LHCN-M2 (cell line): Measurements from ENCODE around the gene ERN1. TPM values are rescaled to one million over a fixed set of nuclear protein-coding genes. Genes with fewer than 3 reads are reported as not detected.
"Not testable (repeated sequence)": the region's sequence is repeated elsewhere in the genome, so short reads cannot be mapped to it uniquely, and the experiment has no call there.

Experiments
- DNase-seq: peaks from one replicate; pipeline ENCODE4 v3.0.0-alpha.2; 2012; ENCODE audit warnings: low read depth
- polyA plus RNA-seq: library from polyadenylated mRNA; unstranded; fragments of >200 nt; gene quantifications from one replicate; pipeline ENCODE4 v1.2.1, GENCODE V29; 2012; ENCODE audit warnings: missing spikeins
- total RNA-seq: library from RNA; depleted of rRNA; stranded (reverse); fragments of >200 nt; gene quantifications from 2 replicates; pipeline ENCODE4 v1.2.3, GENCODE V29; 2014; rRNA removed

Gene ERN1
- 2.9 and 3.8 TPM in 2 replicates for total RNA-seq
- polyA plus RNA-seq: 1.8 TPM

- peak; percentile 90 for DNase-seq
These were observed at the start of gene ERN1 for GRCh38 chr17:64129765-64130558. Gene ERN1 (minus strand): TSS chr17:64130144. CDS start chr17:64130029, 115 bp downstream.

DNA sequence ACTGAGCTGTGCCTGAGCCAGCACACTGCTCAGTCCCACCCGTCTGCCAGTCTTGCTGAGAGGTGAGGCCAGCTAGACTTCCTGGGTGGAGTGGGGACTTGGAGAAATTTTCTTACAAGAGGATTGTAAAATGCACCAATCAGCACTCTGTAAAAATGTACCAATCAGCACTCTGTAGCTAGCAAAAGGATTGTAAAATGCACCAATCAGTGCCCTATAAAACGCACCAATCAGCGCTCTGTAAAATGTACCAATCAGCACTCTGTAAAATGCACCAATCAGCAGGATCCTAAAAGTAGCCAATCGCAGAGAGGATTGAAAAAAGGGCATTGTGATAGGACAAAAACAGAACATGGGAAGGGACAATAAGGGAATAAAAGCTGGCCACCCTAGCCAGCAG lies 49.1 kb upstream of the ERN1 start:
- not testable (repeated sequence) for DNase-seq

- peak; percentile 99 for DNase-seq
These were observed 48.3 kb upstream of the ERN1 start for GRCh38 chr17:64178011-64178825.

DNA sequence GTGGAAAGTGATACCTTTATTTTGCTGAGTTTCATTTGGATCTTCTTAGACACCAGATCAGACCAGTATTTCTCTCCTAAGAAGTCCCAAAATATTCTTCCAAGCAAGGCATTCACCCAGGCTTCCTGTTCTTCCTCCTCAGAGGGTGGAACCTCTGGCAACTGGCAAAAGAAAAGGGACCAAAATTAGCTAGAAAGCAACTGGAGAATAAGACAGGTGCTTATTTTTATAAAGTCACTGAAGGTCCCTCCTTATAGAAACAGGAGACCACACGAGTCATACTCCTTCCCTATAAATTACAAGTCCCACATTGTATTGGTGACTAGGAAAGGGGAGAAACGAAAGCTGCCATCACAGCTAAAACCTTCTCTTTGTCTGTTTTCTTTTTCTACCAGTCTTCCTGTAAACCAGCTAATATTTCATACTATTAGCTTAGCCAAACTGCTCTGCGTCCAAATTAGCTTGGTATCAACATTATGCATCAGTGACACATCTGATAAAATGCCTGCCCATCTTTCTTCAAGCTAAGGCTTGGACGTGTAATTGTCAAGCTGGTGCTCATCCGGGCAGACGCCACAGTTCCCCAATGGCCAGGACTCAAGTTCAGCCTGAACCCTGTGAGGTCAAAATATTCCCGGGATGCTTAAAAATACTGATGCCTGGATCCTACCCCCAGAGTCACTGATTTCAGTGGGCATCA lies 47.5 kb upstream of the ERN1 start:
- peak; percentile 44 for DNase-seq

DNA sequence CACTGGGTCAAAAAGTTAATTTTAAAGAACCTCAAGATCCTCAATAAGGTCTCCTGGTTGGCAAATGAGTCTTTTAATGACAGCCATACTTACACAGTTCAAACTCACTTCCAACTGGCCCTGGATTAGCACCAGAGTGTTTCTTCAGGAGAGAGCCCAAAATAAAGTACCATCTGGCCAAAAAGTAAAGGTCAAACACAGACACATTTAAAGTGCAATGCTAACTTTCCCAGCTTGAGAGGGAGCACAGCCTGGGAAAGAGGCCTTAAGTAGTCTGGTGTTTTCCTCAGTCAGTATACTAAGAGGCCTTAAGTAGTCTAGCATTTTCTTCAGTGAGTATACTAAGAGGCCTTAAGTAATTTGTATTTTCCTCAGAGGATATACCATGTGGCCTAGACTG lies 46.6 kb upstream of the ERN1 start:
- DNase-seq: no peak

GRCh38 chr17:64174686-64175456 lies 44.9 kb upstream of the ERN1 start:
- peak; percentile 91 for DNase-seq

GRCh38 chr17:64173646-64174045 lies 43.7 kb upstream of the ERN1 start:
- no peak for DNase-seq

- no peak for DNase-seq
These were observed 42.6 kb upstream of the ERN1 start for GRCh38 chr17:64172510-64172909.

GRCh38 chr17:64171041-64171440 lies 41.1 kb upstream of the ERN1 start:
- DNase-seq: no peak

GRCh38 chr17:64170286-64170685 lies 40.3 kb upstream of the ERN1 start:
- no peak for DNase-seq

GRCh38 chr17:64167666-64168065 lies 37.7 kb upstream of the ERN1 start:
- not testable (repeated sequence) for DNase-seq

- no peak for DNase-seq
These were observed 36.9 kb upstream of the ERN1 start for GRCh38 chr17:64166876-64167275.

- DNase-seq: no peak
These were observed 35.4 kb upstream of the ERN1 start for GRCh38 chr17:64165347-64165746.

DNA sequence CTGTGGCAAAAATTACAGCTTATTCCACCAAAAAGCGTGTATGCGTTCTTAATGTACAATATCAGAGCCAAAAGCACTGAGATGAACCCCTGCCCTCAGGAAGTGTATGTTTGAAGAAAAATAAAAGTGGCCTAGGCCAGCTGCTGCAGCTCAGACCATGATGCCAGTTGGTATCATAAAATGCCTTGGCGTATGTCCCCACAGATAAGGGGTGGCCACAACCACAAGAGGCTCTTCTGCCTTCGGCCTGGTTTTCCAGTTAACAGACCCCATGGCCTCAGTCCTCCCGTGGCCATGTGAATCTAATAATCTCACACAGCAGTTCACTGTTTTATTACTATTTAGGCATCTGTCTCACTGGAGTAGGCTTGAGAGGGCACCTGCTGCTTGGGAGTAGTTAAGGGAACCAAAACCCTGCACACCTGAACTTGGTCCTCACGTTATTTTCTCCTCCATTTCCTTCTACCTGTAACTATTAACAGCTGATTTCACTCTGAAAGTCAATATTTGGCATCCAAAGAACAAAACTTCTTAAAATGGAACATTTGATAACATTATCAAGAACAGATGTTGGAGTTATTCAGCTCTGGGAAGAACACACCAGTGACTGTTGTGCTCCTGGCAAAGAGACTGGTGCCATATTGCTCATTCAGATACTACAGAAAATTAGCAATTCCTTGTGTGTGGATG lies 34.8 kb upstream of the ERN1 start:
- DNase-seq: no peak

- DNase-seq: no peak
These were observed 33.5 kb upstream of the ERN1 start for GRCh38 chr17:64163468-64163867.

DNA sequence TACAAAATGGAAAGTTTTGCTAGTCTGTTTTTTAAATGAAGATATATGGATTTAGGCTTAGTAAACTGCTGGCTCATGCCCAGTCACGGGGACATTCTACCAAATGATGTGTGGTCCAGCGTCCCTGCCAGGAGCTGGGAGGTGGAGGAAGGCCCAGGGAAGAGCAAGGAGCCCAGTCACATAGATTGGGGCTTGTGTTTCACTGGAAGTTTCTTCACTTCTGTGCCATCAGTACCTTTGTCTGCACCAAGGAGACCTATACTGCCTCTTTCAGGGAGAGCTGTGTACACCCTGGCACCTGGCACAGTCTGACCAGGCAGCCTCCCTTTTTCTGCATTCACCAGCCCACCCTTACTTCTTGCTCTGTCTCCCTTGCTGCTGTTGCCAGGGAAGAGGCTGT lies 32.6 kb upstream of the ERN1 start:
- no peak for DNase-seq

- DNase-seq: no peak
These were observed 31.6 kb upstream of the ERN1 start for GRCh38 chr17:64161380-64162176.

DNA sequence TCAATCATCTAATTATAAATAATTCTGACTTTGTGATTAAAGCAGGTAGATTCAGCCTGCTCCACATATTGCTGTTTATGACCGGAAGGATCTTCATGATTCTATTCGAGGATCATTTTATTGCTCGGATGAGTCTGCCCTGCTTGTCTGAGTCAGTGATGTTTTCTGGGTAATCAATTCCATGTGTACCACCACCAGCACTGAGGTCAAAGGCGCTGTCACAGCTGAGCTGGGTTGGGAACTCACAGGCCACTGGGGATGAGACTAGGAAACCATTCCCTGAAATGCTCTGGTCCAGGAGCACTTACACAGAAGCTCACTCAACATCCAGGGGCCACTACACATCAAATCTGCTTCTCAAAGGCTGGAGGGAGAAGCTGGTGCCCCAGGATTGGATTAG lies 30.4 kb upstream of the ERN1 start:
- DNase-seq: no peak

- no peak for DNase-seq
These were observed 29.1 kb upstream of the ERN1 start for GRCh38 chr17:64158831-64159590.
